ENCODE data around the gene STX8.
A peak's percentile ranks its signal among the peaks of the same experiment; 100 is the strongest.

STX8 gene

GRCh38 chr17:9576521-9577372 lies 1.1 kb upstream of the STX8 start, which contains the start of gene CFAP52 (continued):
- TF ChIP-seq ZNF549 (tag by site-specific recombination; IDR thresholded peaks at IDR 0.05) (no peak), PRDM4 (tag by site-specific recombination; IDR thresholded peaks at IDR 0.05) (no peak), ZNF324 (tag by site-specific recombination; IDR thresholded peaks at IDR 0.05) (no peak), FEZF1 (tag by site-specific recombination; IDR thresholded peaks at IDR 0.05) (no peak), GLI2 (tag by site-specific recombination; IDR thresholded peaks at IDR 0.05; ENCODE audit: borderline replicate concordance, low read depth) (no peak), REST (tag by site-specific recombination; IDR thresholded peaks at IDR 0.05) (0 out of 2 replicates have a peak, but pooled peaks have one; percentile 56), ZNF571 (tag by site-specific recombination; IDR thresholded peaks at IDR 0.05) (no peak), RBAK (tag by site-specific recombination; IDR thresholded peaks at IDR 0.05) (no peak), ZNF513 (tag by site-specific recombination; IDR thresholded peaks at IDR 0.05) (no peak), ZNF830 (tag by site-specific recombination; IDR thresholded peaks at IDR 0.05; ENCODE audit: low read depth) (no peak), SCRT2 (tag by site-specific recombination; IDR thresholded peaks at IDR 0.05) (no peak), ZNF623 (tag by site-specific recombination; IDR thresholded peaks at IDR 0.05) (no peak), ZBTB48 (tag by site-specific recombination; IDR thresholded peaks at IDR 0.05) (peak; percentile 87), ZNF211 (tag by site-specific recombination; IDR thresholded peaks at IDR 0.05; ENCODE audit: low read depth) (no peak), MEIS1 (CRISPR knock-in tag; IDR thresholded peaks at IDR 0.05; ENCODE audit: borderline replicate concordance) (no peak), ZNF664 (tag by site-specific recombination; IDR thresholded peaks at IDR 0.05) (no peak), ZNF777 (tag by site-specific recombination; IDR thresholded peaks at IDR 0.05; ENCODE audit: borderline replicate concordance) (no peak), ZNF221 (tag by site-specific recombination; IDR thresholded peaks at IDR 0.05; ENCODE audit: borderline replicate concordance) (no peak), ZNF600 (tag by site-specific recombination; IDR thresholded peaks at IDR 0.05) (peak; percentile 72), ZNF394 (tag by site-specific recombination; IDR thresholded peaks at IDR 0.05; ENCODE audit: borderline replicate concordance) (no peak), KLF9 (tag by site-specific recombination; IDR thresholded peaks at IDR 0.05; ENCODE audit: low read depth) (no peak), ZNF654 (tag by site-specific recombination; IDR thresholded peaks at IDR 0.05; ENCODE audit: low read depth) (peak; percentile 53)
- TF ChIP-seq, protein P1, sequence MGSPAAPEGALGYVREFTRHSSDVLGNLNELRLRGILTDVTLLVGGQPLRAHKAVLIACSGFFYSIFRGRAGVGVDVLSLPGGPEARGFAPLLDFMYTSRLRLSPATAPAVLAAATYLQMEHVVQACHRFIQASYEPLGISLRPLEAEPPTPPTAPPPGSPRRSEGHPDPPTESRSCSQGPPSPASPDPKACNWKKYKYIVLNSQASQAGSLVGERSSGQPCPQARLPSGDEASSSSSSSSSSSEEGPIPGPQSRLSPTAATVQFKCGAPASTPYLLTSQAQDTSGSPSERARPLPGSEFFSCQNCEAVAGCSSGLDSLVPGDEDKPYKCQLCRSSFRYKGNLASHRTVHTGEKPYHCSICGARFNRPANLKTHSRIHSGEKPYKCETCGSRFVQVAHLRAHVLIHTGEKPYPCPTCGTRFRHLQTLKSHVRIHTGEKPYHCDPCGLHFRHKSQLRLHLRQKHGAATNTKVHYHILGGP (tag by site-specific recombination; IDR thresholded peaks at IDR 0.05), result no peak

All from HEK293 (cell line).